Epithelial cell of esophagus (primary cell): ENCODE data around the gene TTLL10.

Experiments used
- DNase-seq: peaks from one replicate; pipeline ENCODE4 v3.0.0; 2010; ENCODE audit warnings: low read depth
- H3K4me3 ChIP-seq: 2 replicates; pipeline ENCODE4 v1.5.1; 2011; ENCODE audit warnings: mild to moderate bottlenecking, low read length, control low read depth
- CTCF ChIP-seq: IDR thresholded peaks from 2 replicates; pipeline ENCODE4 v1.5.1; 2011; ENCODE audit warnings: low read depth, mild to moderate bottlenecking, low read length, control low read depth, inconsistent platforms; ENCODE audit not compliant: insufficient read depth; ENCODE audit errors: missing control alignments

TTLL10 gene

GRCh38 chr1:1236176-1236763 lies 62.6 kb downstream of the TTLL10 start:
- no peak overlapping the region for H3K4me3 ChIP-seq
- no peak for TF ChIP-seq CTCF
- no peak for DNase-seq

- no peak for DNase-seq
- TF ChIP-seq CTCF: no peak
- H3K4me3 ChIP-seq: no peak overlapping the region
Observed at GRCh38 chr1:1236945-1237873, 63.5 kb downstream of the TTLL10 start.

- DNase-seq: peak; percentile 37
- no peak overlapping the region for H3K4me3 ChIP-seq
- no peak for TF ChIP-seq CTCF
Observed at GRCh38 chr1:1237874-1238701, 64.4 kb downstream of the TTLL10 start.

- no peak for TF ChIP-seq CTCF
- no peak for DNase-seq
- H3K4me3 ChIP-seq: no peak overlapping the region
Observed at GRCh38 chr1:1238702-1239178, 65.1 kb downstream of the TTLL10 start.

GRCh38 chr1:1239227-1239613 lies 65.5 kb downstream of the TTLL10 start:
- no peak for TF ChIP-seq CTCF
- no peak for DNase-seq
- no peak overlapping the region for H3K4me3 ChIP-seq

GRCh38 chr1:1239614-1240347 lies 66.1 kb downstream of the TTLL10 start:
- no peak for DNase-seq
- H3K4me3 ChIP-seq: no peak overlapping the region
- no peak for TF ChIP-seq CTCF
